Measurements from ENCODE around the gene RNF182.
"Not testable (repeated sequence)": the region's sequence is repeated elsewhere in the genome, so short reads cannot be mapped to it uniquely, and the experiment has no call there.

Gene RNF182

GRCh38 chr6:13924949-13925881, at the start of gene RNF182:
Gene RNF182, plus strand, starts transcription at chr6:13924952. Its CDS starts 52,168 bp downstream, at chr6:13977120.
- DNase-seq = no peak

GRCh38 chr6:13877051-13877450, 47.7 kb upstream of the RNF182 start:
- DNase-seq = no peak

- not testable (repeated sequence) for DNase-seq
Observed at GRCh38 chr6:13880061-13880663, 44.6 kb upstream of the RNF182 start.

- no peak for DNase-seq
Observed at GRCh38 chr6:13881621-13882165, 43.1 kb upstream of the RNF182 start.

GRCh38 chr6:13883966-13884365, 40.8 kb upstream of the RNF182 start:
- DNase-seq = no peak

GRCh38 chr6:13884397-13884796, 40.4 kb upstream of the RNF182 start:
- DNase-seq = no peak

- DNase-seq = no peak
Observed at GRCh38 chr6:13885601-13886000, 39.2 kb upstream of the RNF182 start.

GRCh38 chr6:13886949-13887348, 37.8 kb upstream of the RNF182 start:
- DNase-seq = no peak

- no peak for DNase-seq
Observed at GRCh38 chr6:13892017-13892645, 32.6 kb upstream of the RNF182 start.

GRCh38 chr6:13902922-13903321, 21.8 kb upstream of the RNF182 start:
- DNase-seq = no peak

GRCh38 chr6:13903364-13903763, 21.4 kb upstream of the RNF182 start:
- no peak for DNase-seq

- no peak for DNase-seq
Observed at GRCh38 chr6:13907001-13907350, 17.8 kb upstream of the RNF182 start.

- no peak for DNase-seq
Observed at GRCh38 chr6:13907614-13908215, 17.0 kb upstream of the RNF182 start.

GRCh38 chr6:13908955-13909381, 15.8 kb upstream of the RNF182 start:
- peak; percentile 61 for DNase-seq

GRCh38 chr6:13910443-13910842, 14.3 kb upstream of the RNF182 start:
- DNase-seq = no peak

- DNase-seq = no peak
Observed at GRCh38 chr6:13911337-13911736, 13.4 kb upstream of the RNF182 start.

GRCh38 chr6:13913226-13914001, 11.3 kb upstream of the RNF182 start:
- no peak for DNase-seq

- no peak for DNase-seq
Observed at GRCh38 chr6:13914351-13914750, 10.4 kb upstream of the RNF182 start.

GRCh38 chr6:13915561-13916229, 9.1 kb upstream of the RNF182 start:
- no peak for DNase-seq

- peak; percentile 17 for DNase-seq
Observed at GRCh38 chr6:13916230-13916944, 8.4 kb upstream of the RNF182 start.

GRCh38 chr6:13917141-13917540, 7.6 kb upstream of the RNF182 start:
- no peak for DNase-seq
